ENCODE measurements around the gene GABRR2.
"Not testable (repeated sequence)": the region's sequence is repeated elsewhere in the genome, so short reads cannot be mapped to it uniquely, and the experiment has no call there.

Gene GABRR2

GRCh38 chr6:89313006-89313405, 2.1 kb downstream of the GABRR2 start:
- peak overlapping the region; percentile 7 to 18 for H3K27ac ChIP-seq
- H3K4me3 ChIP-seq: no peak overlapping the region
- DNase-seq (ENCODE audit: low spot score): no peak
- TF ChIP-seq CTCF (IDR thresholded peaks at IDR 0.05): no peak

- DNase-seq (ENCODE audit: low spot score): no peak
- H3K4me3 ChIP-seq: peak overlapping the region; percentile 21
- H3K27ac ChIP-seq: peak overlapping the region; percentile 18 to 20
- no peak for TF ChIP-seq CTCF (IDR thresholded peaks at IDR 0.05)
These were observed 3.1 kb downstream of the GABRR2 start for GRCh38 chr6:89311853-89312531.

- Histone ChIP-seq H3K4me3 (no peak overlapping the region), H3K27ac (peak overlapping the region; percentile 18 to 20)
- no peak for DNase-seq (ENCODE audit: low spot score)
- no peak for TF ChIP-seq CTCF (IDR thresholded peaks at IDR 0.05)
These were observed 3.6 kb downstream of the GABRR2 start for GRCh38 chr6:89311530-89311852.

- DNase-seq (ENCODE audit: low spot score): no peak
- no peak overlapping the region for H3K27ac ChIP-seq
These were observed 4.2 kb downstream of the GABRR2 start for GRCh38 chr6:89310929-89311328.

GRCh38 chr6:89308525-89309395, 6.3 kb downstream of the GABRR2 start:
- Histone ChIP-seq H3K4me3 (no peak overlapping the region), H3K27ac (no peak overlapping the region)
- DNase-seq (ENCODE audit: low spot score): no peak
- TF ChIP-seq CTCF (IDR thresholded peaks at IDR 0.05): no peak

More at GRCh38 chr6:89310929-89311328, 4.2 kb downstream of the GABRR2 start:
- no peak overlapping the region for H3K4me3 ChIP-seq
- no peak for TF ChIP-seq CTCF (IDR thresholded peaks at IDR 0.05)

- H3K4me3 ChIP-seq; DNase-seq (ENCODE audit: low spot score); H3K27ac ChIP-seq: not testable (repeated sequence)
These were observed 10.6 kb downstream of the GABRR2 start for GRCh38 chr6:89304517-89304916.

- no peak overlapping the region for H3K27ac ChIP-seq
- no peak for DNase-seq (ENCODE audit: low spot score)
- H3K4me3 ChIP-seq: no peak overlapping the region
- TF ChIP-seq CTCF (IDR thresholded peaks at IDR 0.05): no peak
These were observed 12.2 kb downstream of the GABRR2 start for GRCh38 chr6:89302936-89303335.
